GM21447 (cell line): ENCODE measurements around the gene OR2AT4.

Experiments
- ATAC-seq: cut with Tn5 transposase; IDR thresholded peaks from one replicate; pipeline ENCODE4 v1.9.1; 2021; ENCODE audit not compliant: unreplicated experiment

Gene OR2AT4

DNA sequence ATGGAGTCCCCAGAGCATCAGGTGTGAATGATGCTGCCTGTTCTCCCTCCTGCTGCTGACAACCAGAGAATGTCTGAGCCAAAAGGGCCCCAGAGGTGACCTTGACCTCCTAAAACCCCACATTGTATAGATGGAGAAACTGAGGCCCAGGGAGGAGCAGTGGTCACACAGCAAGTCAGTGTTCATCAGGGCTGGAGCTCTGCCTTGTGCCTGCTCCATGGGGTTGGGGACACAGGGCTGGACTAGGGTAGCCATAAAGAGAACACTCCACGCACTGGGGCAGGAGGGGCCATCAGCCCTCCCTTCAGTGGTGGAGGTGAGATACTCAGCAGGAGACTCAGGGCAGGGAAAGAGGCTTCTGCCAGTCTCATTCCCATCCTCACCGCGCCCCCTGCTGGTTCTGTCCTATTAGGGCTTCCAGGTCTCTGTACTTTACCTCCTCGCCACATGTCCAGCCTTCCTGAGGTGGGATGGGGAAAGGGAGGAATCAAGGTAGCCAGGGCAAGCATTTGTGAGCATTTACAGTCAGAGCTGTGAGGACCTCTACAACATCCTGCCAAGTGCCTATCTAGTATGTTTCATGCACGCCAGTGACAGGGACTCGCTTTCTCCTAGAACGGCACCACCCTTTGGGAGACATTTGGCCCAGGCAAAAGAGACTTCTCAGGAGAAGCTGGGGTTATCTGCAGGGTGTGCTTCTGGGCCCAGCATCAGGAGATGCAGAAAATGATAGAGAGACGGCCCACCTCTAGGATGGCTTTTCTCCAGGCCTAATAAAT lies 64.7 kb downstream of the OR2AT4 start:
- ATAC-seq: no peak
